Activated naive CD8-positive, alpha-beta T cell (primary cell): ENCODE measurements around the gene SLC7A6OS.
"Not testable (repeated sequence)": the region's sequence is repeated elsewhere in the genome, so short reads cannot be mapped to it uniquely, and the experiment has no call there.

Experiments used
- H3K27ac Mint-ChIP-seq: one replicate; pipeline ENCODE4 v1.8.0; 2021; ENCODE audit warnings: mixed read lengths
- H3K27me3 Mint-ChIP-seq: one replicate; pipeline ENCODE4 v1.8.0; 2021; ENCODE audit warnings: mixed read lengths
- H3K36me3 Mint-ChIP-seq: one replicate; pipeline ENCODE4 v1.8.0; 2021; ENCODE audit warnings: mixed read lengths
- H3K4me1 Mint-ChIP-seq: one replicate; pipeline ENCODE4 v1.8.0; 2021; ENCODE audit warnings: low read depth, mixed read lengths
- H3K4me3 Mint-ChIP-seq: one replicate; pipeline ENCODE4 v1.8.0; 2021; ENCODE audit warnings: mild to moderate bottlenecking, mixed read lengths
- H3K9me3 Mint-ChIP-seq: one replicate; pipeline ENCODE4 v1.8.0; 2021; ENCODE audit warnings: low read depth, mixed read lengths

SLC7A6OS gene

DNA sequence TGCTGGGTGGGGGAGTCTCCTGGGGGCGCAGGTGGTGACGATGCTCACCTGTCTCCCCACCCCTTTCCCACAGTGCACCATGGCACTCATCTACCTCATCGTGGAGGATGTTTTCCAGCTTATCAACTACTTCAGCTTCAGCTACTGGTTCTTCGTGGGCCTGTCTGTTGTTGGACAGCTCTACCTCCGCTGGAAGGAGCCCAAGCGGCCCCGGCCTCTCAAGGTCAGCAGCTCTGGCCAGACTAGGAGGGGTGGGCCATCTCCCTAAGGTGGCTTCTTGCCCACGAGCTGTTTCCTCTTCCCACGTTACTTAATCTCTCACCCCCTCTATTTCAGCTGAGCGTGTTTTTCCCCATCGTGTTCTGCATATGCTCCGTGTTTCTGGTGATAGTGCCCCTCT, 14.5 kb downstream of the SLC7A6OS start:
- Mint-ChIP-seq H3K4me3 (no peak overlapping the region), H3K27me3 (no peaks in the 10 kb centered on the region), H3K27ac (peak overlapping the region; percentile 67), H3K36me3 (peaks cover 9% of the 10 kb centered on the region), H3K9me3 (no peaks in the 10 kb centered on the region), H3K4me1 (peaks cover 45% of the 10 kb centered on the region)

- Mint-ChIP-seq H3K27ac (peak overlapping the region; percentile 96), H3K27me3 (no peaks in the 10 kb centered on the region), H3K36me3 (peaks cover 12% of the 10 kb centered on the region), H3K9me3 (no peaks in the 10 kb centered on the region), H3K4me1 (peaks cover 66% of the 10 kb centered on the region), H3K4me3 (no peak overlapping the region)
Measured at GRCh38 chr16:68292425-68292824, 18.3 kb downstream of the SLC7A6OS start.

GRCh38 chr16:68291227-68291626, 19.5 kb downstream of the SLC7A6OS start:
- H3K27ac Mint-ChIP-seq, result peak overlapping the region; percentile 96
- no peaks in the 10 kb centered on the region for H3K27me3 Mint-ChIP-seq
- peaks cover 21% of the 10 kb centered on the region for H3K36me3 Mint-ChIP-seq
- peak overlapping the region; percentile 51 for H3K4me3 Mint-ChIP-seq
- H3K4me1 Mint-ChIP-seq, result peaks cover 74% of the 10 kb centered on the region
- no peaks in the 10 kb centered on the region for H3K9me3 Mint-ChIP-seq

- H3K4me1 Mint-ChIP-seq, result peaks cover 82% of the 10 kb centered on the region
- H3K4me3 Mint-ChIP-seq, result peak overlapping the region; percentile 53
- H3K36me3 Mint-ChIP-seq, result peaks cover 23% of the 10 kb centered on the region
- peak overlapping the region; percentile 96 for H3K27ac Mint-ChIP-seq
- H3K27me3 Mint-ChIP-seq, result no peaks in the 10 kb centered on the region
- H3K9me3 Mint-ChIP-seq, result no peaks in the 10 kb centered on the region
Measured at GRCh38 chr16:68290450-68290849, 20.3 kb downstream of the SLC7A6OS start.

GRCh38 chr16:68289621-68290329, 21.0 kb downstream of the SLC7A6OS start:
- H3K9me3 Mint-ChIP-seq, result no peaks in the 10 kb centered on the region
- no peaks in the 10 kb centered on the region for H3K27me3 Mint-ChIP-seq
- peak overlapping the region; percentile 53 for H3K4me3 Mint-ChIP-seq
- H3K4me1 Mint-ChIP-seq, result peaks cover 88% of the 10 kb centered on the region
- H3K27ac Mint-ChIP-seq, result peak overlapping the region; percentile 96
- H3K36me3 Mint-ChIP-seq, result peaks cover 23% of the 10 kb centered on the region

DNA sequence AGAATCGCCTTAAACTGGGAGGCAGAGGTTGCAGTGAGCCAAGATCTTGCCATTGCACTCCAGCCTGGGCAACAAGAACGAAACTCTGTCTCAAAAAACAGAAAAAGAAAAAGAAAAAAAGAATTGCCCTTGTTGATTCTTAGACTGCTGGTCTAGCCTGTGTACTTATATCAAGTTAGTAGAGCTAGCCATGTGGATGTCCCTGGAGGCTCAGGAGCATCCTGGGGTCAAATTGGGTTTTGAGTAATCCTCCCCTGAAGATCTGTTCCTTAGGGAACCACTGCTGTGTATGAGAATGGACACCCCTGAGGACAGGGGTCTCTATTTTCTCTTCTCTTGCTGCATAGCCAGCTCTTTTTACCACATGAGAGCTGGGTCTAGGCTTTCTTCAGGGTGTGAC, 21.5 kb downstream of the SLC7A6OS start:
- Mint-ChIP-seq H3K9me3 (no peaks in the 10 kb centered on the region), H3K27me3 (no peaks in the 10 kb centered on the region), H3K36me3 (peaks cover 23% of the 10 kb centered on the region), H3K27ac (peak overlapping the region; percentile 96), H3K4me1 (peaks cover 93% of the 10 kb centered on the region), H3K4me3 (peak overlapping the region; percentile 53)

DNA sequence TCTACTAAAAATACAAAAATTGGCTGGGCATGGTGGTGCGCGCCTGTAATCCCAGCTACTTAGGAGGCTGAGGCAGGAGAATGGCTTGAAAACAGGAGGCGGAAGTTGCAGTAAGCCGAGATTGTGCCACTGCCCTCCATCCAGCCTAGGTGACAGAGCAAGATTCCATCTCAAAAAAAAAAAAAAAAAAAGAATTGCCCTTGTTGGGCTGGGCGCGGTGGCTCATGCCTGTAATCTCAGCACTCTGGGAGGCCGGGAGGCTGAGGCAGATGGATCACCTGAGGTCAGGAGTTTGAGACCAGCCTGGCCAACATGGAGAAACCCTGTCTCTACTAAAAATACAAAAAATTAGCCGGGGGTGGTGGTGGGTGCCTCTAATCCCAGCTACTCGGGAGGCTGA, 21.9 kb downstream of the SLC7A6OS start:
- Mint-ChIP-seq H3K36me3 (peaks cover 20% of the 10 kb centered on the region), H3K4me1 (peaks cover 94% of the 10 kb centered on the region), H3K27ac (peak overlapping the region; percentile 96)
- H3K4me3 Mint-ChIP-seq, H3K27me3 Mint-ChIP-seq, H3K9me3 Mint-ChIP-seq: not testable (repeated sequence)

GRCh38 chr16:68288252-68288650, 22.5 kb downstream of the SLC7A6OS start:
- no peaks in the 10 kb centered on the region for H3K27me3 Mint-ChIP-seq
- H3K4me1 Mint-ChIP-seq, result peaks cover 94% of the 10 kb centered on the region
- peak overlapping the region; percentile 78 for H3K4me3 Mint-ChIP-seq
- no peaks in the 10 kb centered on the region for H3K9me3 Mint-ChIP-seq
- H3K27ac Mint-ChIP-seq, result peak overlapping the region; percentile 96
- H3K36me3 Mint-ChIP-seq, result peaks cover 17% of the 10 kb centered on the region

GRCh38 chr16:68287276-68288251, 23.2 kb downstream of the SLC7A6OS start:
- Mint-ChIP-seq H3K27me3 (no peaks in the 10 kb centered on the region), H3K4me1 (peaks cover 95% of the 10 kb centered on the region), H3K36me3 (peaks cover 19% of the 10 kb centered on the region), H3K9me3 (no peaks in the 10 kb centered on the region), H3K4me3 (peak overlapping the region; percentile 78), H3K27ac (peak overlapping the region; percentile 96)

GRCh38 chr16:68286153-68287074, 24.3 kb downstream of the SLC7A6OS start:
- Mint-ChIP-seq H3K9me3 (no peaks in the 10 kb centered on the region), H3K27ac (peak overlapping the region; percentile 96), H3K4me1 (peaks cover 96% of the 10 kb centered on the region), H3K27me3 (no peaks in the 10 kb centered on the region), H3K36me3 (peaks cover 23% of the 10 kb centered on the region), H3K4me3 (peak overlapping the region; percentile 81)

DNA sequence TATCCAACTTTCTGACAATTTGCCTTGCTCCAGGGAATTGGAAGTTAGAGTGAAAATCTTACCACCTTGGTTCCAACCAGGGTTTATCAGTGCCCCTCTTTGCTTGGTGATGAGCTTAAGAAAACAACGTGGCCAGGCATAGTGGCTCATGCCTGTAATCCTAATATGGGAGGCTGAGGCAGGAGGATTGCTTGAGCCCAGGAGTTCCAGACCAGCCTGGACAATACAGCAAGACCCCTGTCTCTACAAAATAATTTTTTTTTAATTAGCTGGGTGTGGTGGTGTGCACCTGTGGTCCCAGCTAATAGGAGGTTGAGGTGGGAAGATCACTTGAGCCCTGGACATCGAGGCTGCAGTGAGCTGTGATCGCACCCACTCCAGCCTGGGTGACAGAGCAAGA, 25.1 kb downstream of the SLC7A6OS start:
- Mint-ChIP-seq H3K9me3 (no peaks in the 10 kb centered on the region), H3K27me3 (no peaks in the 10 kb centered on the region), H3K4me1 (peaks cover 96% of the 10 kb centered on the region), H3K36me3 (peaks cover 23% of the 10 kb centered on the region), H3K27ac (peak overlapping the region; percentile 92), H3K4me3 (peak overlapping the region; percentile 81)

DNA sequence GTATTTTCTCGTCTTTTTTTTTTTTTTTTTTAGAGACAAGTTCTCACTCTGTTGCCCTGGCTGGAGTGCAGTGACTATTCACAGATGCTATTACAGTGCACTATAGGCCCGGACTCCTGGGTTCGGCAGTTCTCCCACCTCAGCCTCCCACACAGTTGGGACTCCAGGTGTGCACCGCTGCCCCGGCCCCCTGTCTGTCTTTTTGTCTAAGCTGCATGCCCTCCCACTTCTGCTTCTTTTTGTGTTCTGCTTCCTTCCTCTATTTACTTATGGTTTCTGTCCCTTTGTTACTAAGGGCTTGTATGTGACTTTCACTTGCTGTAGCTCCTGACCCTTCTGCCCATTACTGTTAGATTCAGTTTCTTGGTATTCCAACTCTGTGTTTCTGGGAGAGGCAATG, 25.9 kb downstream of the SLC7A6OS start:
- H3K4me3 Mint-ChIP-seq, result peak overlapping the region; percentile 81
- peaks cover 26% of the 10 kb centered on the region for H3K36me3 Mint-ChIP-seq
- H3K27ac Mint-ChIP-seq, result peak overlapping the region; percentile 92
- H3K9me3 Mint-ChIP-seq, result no peaks in the 10 kb centered on the region
- H3K27me3 Mint-ChIP-seq, result no peaks in the 10 kb centered on the region
- peaks cover 93% of the 10 kb centered on the region for H3K4me1 Mint-ChIP-seq

DNA sequence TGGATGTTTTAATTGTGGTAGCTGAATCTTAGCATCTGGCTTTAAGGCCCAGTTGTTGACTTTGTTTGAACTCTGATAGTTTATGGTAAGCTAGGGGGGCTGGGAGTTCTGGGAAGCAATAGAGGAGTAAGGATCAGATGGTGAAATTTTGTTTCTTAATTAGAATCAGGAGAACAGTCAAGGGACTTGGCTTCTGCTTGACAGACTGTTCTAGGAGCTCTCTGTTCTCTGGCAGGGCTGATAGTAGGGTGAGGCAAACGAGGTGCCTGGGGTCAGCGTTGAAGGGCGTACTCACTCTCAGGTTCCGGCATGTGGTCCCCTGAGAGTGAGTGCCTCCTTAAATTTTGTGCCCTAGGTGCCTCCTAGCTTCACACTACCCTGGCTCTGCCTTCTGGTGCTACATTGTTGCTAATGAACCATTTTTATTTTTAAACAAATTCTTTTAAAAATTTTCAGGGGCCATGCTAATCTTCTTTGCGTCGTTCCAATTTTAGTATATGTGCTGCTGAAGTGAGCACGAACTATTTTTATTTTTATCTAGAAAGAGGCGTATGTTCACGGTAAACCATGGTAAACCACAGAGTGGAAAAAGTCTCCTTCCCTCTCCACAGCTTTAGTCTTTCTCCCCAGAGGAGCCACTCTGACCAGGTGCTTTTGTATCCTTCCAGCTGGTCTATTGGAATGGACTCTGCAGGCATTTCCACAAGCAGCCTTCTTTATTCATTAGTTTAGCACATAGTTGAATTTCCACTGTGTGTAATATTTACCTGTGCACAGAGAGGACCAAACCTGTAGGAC, 26.7 kb downstream of the SLC7A6OS start:
- Mint-ChIP-seq H3K36me3 (peaks cover 28% of the 10 kb centered on the region), H3K4me1 (peaks cover 92% of the 10 kb centered on the region), H3K9me3 (no peaks in the 10 kb centered on the region), H3K27me3 (no peaks in the 10 kb centered on the region), H3K4me3 (peak overlapping the region; percentile 81), H3K27ac (peak overlapping the region; percentile 92)

DNA sequence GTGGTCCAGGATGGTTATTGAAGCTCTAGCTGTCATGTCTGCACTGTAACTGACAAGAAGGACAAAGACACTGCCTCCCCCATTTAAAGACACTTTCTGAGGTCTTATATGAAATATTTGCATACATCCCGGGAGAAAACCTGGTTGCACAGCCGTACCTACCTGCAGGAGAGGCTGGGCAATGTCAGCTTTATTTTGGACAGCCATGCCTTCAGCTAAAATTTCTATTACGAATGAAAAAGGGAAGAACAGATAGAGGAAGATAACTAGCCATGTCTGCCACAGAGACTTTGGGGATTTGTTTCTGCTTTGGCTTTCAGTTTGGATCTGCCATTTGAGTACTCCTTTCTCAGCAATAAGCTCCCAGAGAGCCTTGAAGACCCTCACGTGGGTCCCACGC, 27.4 kb downstream of the SLC7A6OS start:
- Mint-ChIP-seq H3K9me3 (no peaks in the 10 kb centered on the region), H3K27ac (peak overlapping the region; percentile 92), H3K36me3 (peaks cover 28% of the 10 kb centered on the region), H3K27me3 (no peaks in the 10 kb centered on the region), H3K4me3 (peak overlapping the region; percentile 81), H3K4me1 (peaks cover 88% of the 10 kb centered on the region)
